ENCODE data around the gene MRPL55. TPM values are rescaled to one million over a fixed set of nuclear protein-coding genes. Genes with fewer than 3 reads are reported as not detected.

MRPL55 gene
- total and polyA plus RNA-seq, 2 of the 13 experiments (the other 11 are each of a cell fraction or from before 2014, with no cell fraction given) = 58.6 to 92.9 TPM

DNA sequence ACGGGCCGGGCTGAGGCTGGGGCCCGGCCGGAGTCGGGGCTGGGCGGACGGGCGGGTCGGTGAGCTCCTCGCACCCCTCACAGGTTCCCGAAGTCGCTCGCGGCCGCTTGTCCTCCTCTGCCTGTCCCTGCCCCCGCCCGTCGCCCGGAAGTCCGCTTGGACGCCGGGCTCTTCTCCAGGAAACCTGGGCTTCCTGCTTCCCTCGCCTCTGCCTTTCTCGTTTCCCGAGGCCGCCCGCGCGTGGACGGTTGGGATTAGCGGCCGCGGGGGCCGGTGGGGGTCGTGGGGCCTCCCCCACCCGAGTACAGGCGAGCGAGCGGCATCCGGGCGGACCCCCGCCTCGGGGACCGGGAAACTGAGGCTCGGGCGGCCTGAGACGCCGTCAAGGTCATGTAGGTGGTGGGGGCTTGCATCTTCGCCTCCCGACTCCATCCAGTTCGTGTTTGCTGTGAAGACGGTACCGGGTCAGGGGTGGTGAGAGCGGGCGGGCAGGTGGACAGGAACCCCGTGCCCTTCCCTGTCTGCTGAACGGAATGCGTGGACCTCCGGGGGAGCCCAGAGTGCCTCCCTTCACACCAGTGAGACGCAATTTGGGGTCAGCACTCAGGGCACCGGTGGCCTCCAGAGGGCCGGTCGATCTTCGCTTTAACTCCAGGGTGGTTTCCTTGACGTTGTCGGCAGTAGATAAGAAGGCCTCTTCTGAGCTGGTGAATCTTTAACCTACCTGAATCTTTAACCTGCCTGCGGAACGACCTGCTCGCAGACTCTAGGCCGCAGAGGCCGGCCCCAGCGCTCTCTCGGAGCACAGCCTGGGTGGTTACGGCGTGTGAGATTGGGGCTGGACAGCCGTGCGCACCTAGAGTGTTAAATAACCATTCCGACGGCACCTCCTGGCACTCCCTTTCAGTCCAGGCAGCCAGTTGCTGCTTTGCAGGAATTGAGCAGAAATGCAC, 25.9 kb downstream of the MRPL55 start (continued):
- TF ChIP-seq, protein P1, sequence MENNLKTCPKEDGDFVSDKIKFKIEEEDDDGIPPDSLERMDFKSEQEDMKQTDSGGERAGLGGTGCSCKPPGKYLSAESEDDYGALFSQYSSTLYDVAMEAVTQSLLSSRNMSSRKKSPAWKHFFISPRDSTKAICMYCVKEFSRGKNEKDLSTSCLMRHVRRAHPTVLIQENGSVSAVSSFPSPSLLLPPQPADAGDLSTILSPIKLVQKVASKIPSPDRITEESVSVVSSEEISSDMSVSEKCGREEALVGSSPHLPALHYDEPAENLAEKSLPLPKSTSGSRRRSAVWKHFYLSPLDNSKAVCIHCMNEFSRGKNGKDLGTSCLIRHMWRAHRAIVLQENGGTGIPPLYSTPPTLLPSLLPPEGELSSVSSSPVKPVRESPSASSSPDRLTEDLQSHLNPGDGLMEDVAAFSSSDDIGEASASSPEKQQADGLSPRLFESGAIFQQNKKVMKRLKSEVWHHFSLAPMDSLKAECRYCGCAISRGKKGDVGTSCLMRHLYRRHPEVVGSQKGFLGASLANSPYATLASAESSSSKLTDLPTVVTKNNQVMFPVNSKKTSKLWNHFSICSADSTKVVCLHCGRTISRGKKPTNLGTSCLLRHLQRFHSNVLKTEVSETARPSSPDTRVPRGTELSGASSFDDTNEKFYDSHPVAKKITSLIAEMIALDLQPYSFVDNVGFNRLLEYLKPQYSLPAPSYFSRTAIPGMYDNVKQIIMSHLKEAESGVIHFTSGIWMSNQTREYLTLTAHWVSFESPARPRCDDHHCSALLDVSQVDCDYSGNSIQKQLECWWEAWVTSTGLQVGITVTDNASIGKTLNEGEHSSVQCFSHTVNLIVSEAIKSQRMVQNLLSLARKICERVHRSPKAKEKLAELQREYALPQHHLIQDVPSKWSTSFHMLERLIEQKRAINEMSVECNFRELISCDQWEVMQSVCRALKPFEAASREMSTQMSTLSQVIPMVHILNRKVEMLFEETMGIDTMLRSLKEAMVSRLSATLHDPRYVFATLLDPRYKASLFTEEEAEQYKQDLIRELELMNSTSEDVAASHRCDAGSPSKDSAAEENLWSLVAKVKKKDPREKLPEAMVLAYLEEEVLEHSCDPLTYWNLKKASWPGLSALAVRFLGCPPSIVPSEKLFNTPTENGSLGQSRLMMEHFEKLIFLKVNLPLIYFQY (CRISPR knock-in tag; IDR thresholded peaks at IDR 0.05; ENCODE audit: borderline replicate concordance) = no peak
- TF ChIP-seq, protein P2, sequence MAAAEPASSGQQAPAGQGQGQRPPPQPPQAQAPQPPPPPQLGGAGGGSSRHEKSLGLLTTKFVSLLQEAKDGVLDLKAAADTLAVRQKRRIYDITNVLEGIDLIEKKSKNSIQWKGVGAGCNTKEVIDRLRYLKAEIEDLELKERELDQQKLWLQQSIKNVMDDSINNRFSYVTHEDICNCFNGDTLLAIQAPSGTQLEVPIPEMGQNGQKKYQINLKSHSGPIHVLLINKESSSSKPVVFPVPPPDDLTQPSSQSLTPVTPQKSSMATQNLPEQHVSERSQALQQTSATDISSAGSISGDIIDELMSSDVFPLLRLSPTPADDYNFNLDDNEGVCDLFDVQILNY (CRISPR knock-in tag; conservative IDR thresholded peaks at IDR 0.05) = no peak
- TF ChIP-seq, protein P3, sequence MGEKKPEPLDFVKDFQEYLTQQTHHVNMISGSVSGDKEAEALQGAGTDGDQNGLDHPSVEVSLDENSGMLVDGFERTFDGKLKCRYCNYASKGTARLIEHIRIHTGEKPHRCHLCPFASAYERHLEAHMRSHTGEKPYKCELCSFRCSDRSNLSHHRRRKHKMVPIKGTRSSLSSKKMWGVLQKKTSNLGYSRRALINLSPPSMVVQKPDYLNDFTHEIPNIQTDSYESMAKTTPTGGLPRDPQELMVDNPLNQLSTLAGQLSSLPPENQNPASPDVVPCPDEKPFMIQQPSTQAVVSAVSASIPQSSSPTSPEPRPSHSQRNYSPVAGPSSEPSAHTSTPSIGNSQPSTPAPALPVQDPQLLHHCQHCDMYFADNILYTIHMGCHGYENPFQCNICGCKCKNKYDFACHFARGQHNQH (CRISPR knock-in tag; IDR thresholded peaks at IDR 0.05) = no peak
- TF ChIP-seq KLF15 (CRISPR knock-in tag; IDR thresholded peaks at IDR 0.05; ENCODE audit: borderline replicate concordance) (0 out of 2 replicates have a peak, but pooled peaks have one; percentile 45), ZNF569 (CRISPR knock-in tag; IDR thresholded peaks at IDR 0.05; ENCODE audit: borderline replicate concordance) (no peak), PAF1 (CRISPR knock-in tag; IDR thresholded peaks at IDR 0.05) (no peak), MEIS1 (CRISPR knock-in tag; IDR thresholded peaks at IDR 0.05; ENCODE audit: borderline replicate concordance) (peak; percentile 47), NFE2 (CRISPR knock-in tag; IDR thresholded peaks at IDR 0.05) (no peak)
- TF ChIP-seq, protein P4, sequence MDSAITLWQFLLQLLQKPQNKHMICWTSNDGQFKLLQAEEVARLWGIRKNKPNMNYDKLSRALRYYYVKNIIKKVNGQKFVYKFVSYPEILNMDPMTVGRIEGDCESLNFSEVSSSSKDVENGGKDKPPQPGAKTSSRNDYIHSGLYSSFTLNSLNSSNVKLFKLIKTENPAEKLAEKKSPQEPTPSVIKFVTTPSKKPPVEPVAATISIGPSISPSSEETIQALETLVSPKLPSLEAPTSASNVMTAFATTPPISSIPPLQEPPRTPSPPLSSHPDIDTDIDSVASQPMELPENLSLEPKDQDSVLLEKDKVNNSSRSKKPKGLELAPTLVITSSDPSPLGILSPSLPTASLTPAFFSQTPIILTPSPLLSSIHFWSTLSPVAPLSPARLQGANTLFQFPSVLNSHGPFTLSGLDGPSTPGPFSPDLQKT (CRISPR knock-in tag; IDR thresholded peaks at IDR 0.05; ENCODE audit: borderline replicate concordance) = no peak
- TF ChIP-seq, protein P5, sequence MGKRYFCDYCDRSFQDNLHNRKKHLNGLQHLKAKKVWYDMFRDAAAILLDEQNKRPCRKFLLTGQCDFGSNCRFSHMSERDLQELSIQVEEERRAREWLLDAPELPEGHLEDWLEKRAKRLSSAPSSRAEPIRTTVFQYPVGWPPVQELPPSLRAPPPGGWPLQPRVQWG (CRISPR knock-in tag; IDR thresholded peaks at IDR 0.05; ENCODE audit: borderline replicate concordance, low read depth) = no peak

All from HepG2 (cell line).